ENCODE results near the gene TMEM163.

Gene TMEM163

DNA sequence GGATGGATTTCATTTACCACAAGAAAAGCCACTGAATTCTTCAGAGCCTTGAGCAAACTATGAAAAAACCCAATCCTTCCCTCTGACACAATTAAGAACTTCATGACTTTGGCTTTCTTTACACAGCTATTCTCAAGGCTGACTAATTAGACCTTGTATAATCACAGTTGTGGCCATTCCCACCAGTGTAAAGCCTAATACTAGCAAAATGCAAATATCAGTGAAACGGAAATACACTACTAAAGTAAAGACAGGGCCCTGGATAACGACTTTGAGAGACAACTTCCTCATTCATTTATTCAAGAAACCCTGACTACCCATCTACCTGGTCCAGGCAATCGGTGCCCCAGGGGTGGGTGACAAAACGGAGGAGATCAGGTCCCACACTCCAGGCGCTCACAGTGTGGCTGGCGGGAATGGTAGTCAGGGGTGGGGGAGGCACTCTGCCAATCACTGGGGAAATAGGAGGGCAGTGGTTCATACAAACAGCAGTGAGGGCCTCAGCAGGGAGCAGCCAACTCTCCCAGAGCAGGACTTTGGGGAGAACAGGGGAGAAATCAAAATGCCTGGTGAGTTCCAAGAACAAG lies 28.1 kb downstream of the TMEM163 start:
- DNase-seq, result no peak

DNA sequence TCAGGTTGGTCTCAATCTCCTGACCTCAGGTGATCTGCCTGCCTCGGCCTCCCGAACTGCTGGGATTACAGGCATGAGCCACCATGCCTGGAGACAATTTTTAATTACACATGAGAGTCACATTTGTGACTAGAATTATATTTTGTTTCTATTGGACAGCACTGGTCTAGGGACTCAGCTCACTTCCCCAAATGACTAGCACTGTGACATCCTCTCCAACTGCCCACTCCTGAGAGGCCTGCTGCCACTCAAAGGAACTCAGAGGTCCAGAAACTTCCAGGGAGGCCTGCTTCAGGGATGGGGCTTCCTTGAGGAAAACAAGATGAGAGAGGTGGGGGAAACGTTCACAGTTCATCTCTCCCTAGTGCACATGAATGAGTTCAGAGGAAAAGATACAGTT lies 29.5 kb downstream of the TMEM163 start:
- DNase-seq, result no peak

DNA sequence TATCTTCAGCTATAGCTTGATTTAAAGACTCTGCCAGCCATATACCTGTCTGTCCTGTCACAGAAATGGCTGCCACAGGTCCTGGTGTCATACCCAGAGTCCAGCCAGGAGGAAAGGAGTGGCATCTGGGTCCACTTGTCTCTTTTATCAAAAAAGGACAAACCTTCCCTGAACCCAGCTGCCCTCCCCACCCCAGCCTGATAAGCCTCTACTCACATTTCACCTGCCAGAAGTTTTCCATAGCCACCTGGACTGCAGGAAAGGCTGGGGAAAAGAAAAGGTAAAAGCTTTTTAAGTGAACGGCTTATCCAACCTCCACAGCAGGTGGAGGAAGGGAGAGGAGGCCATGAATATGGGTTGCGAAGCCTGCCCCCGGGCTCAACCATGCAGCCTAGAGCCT lies 32.8 kb downstream of the TMEM163 start:
- no peak for DNase-seq

DNA sequence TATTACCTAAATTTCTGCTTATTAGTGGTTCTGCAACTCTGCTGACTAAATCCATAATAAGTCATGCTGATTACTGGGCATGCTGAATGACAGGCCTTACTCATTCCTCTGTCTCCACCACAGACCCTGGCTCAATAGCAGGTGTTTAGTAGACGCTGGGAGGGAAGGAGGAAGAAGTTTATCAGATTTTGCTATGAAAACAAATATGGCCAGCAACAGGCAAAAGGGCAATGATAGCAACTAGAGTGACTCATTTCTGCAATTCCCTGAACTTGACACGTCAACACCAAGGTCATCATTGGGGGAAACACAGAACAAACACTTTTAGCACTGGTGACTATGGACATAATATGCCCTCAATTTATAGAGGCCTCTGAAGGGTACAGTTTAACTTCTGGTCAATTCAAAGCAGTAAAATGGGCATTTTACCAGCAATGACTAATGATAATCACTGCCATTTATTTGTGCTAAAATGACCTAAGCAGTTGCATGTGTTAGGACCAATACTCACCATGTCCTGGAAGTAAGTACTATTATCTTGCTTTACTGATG lies 35.2 kb downstream of the TMEM163 start:
- no peak for DNase-seq

- DNase-seq, result no peak
Measured at GRCh38 chr2:134682726-134683125, 36.1 kb downstream of the TMEM163 start.

GRCh38 chr2:134681201-134681600 lies 37.6 kb downstream of the TMEM163 start:
- no peak for DNase-seq

GRCh38 chr2:134679745-134680144 lies 39.1 kb downstream of the TMEM163 start:
- no peak for DNase-seq

- no peak for DNase-seq
Measured at GRCh38 chr2:134679294-134679693, 39.5 kb downstream of the TMEM163 start.

DNA sequence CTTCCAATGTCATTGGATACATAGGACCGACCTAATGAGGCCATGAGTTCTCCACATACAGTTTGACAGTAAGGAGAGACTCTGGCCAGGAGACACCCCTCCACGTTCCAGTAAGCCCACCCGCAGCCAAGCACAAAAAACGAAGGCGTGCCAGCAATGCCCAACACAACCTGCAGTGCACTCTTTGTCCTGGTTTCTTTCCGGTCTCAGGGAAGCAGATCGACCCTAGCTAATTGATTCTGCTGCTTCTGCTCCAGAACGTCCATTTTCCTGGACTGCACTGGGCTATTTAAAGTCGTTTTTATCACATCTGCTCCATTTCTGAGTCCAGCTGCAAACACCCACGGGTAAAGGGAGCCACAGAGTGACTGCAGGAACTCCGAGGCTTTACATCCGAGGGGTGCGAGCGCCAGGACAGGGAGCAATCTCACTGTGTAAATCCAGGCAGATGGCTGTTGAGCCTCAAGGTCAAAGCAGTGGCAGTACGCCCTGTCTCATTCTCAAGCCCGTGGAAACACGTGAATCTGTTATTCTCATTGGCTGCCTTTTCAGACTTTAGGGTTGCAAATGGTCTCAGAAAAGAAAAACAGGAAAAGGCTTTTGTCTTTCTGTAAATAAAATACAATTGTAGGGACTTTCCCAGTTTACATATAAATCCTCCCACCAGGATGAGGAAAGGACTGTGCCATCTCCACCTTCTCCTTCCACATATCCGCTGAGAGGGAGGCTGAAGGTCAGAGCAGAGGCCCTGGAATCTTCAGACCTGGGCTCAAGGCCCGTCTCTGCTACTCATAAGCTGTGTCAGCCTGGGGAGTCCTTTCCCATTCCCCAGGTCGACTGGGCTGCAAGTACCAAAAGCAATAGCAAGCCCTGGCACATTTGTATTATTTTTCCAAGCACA lies 40.7 kb downstream of the TMEM163 start:
- DNase-seq, result no peak

- DNase-seq, result no peak
Measured at GRCh38 chr2:134676960-134677359, 41.8 kb downstream of the TMEM163 start.

- no peak for DNase-seq
Measured at GRCh38 chr2:134675314-134675713, 43.5 kb downstream of the TMEM163 start.

GRCh38 chr2:134674687-134675086 lies 44.1 kb downstream of the TMEM163 start:
- DNase-seq, result no peak

- DNase-seq, result no peak
Measured at GRCh38 chr2:134671513-134671912, 47.3 kb downstream of the TMEM163 start.

- DNase-seq, result peak in 1 of 2 experiments; percentile 35
Measured at GRCh38 chr2:134670955-134671354, 47.8 kb downstream of the TMEM163 start.

GRCh38 chr2:134669731-134670669 lies 48.8 kb downstream of the TMEM163 start:
- DNase-seq, result no peak

- DNase-seq, result no peak
Measured at GRCh38 chr2:134668821-134669220, 50.0 kb downstream of the TMEM163 start.

DNA sequence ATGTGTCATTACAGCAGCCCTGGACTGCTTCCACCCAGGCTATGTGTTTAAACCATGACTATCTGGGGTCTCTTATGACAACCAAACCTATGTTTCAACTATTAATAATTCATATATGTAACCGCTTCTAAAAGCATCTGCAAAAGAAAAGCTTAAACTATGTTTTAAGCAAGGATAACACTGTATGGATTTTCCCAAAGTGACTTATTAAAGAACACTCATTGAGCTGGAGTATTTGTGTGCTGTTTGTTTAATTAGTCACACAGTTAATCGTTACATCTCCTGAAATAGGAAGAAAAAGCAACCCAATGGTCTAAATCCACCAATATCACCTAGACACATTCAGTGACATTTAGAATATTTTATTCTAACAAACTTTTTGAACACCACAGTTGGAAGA lies 51.3 kb downstream of the TMEM163 start:
- no peak for DNase-seq

GRCh38 chr2:134667081-134667480 lies 51.7 kb downstream of the TMEM163 start:
- DNase-seq, result no peak

- DNase-seq, result peak; percentile 75 to 95
Measured at GRCh38 chr2:134665727-134666506, 52.9 kb downstream of the TMEM163 start.

DNA sequence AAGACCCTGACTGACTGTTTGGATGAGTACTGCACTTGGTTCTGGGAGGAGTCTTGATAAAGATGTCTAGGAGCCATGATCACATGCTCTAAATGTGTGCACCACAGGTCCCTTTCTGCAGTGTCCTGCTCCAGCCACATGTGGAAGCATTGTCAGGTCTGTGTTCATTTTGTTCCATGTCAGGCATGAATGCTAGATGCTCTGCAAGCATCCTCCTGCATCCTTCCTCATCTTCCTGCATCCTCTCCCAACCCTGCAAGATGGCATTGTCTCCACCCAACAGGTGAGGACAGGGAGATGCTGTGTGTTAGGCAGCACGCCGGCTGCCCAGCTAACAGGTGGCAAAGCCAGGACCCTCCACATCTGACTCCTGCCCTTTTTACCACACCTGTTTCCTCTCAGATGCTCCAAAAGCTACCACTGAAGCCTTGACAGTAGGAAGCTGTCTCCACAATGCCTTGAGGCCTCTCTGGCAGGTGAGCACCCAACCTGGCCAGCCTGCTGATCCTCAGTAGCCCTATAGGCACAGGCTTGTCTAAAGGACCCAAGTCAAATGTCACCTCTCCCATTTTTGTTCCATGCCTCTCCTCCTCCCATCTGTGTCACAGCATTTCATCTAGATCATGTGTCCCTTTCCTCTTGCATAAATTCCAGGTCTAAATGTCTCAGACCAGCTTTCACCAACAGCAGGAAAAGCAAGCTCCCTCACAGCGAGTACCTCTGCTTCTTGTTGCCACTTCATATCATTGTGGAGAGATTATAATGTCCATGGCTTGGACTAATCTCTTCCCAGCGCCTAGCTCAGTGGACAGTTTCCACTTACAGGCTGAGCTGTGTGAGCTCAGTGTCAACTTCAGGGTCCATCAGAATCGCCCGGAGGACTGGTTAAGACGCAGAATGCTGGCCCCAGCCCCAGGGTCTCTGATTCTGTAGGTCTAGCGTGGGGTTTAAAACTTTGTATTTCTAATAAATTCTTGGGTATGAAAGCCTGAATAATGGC lies 55.0 kb downstream of the TMEM163 start:
- DNase-seq, result peak; percentile 61 to 86

DNA sequence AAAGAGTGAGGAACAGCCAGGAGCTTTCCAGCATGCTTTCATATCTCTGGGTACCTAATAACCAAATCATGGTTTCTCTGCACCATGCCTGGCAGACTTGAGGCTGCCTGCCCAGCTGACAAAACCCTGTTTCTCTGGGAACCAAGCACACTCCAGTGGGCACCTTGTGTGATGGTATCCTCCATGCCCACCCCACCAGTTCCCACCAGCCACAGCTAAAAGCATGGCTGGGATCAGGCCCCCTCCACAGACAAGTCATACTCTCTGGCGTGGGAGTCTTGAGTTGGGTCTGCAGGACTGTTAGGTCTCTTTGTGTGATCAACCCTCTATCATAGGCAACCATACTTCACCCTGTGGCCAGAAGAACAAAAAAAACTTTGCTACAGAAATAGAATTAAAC lies 56.0 kb downstream of the TMEM163 start:
- no peak for DNase-seq

Data from NCI-H524 (cell line).